HG03558 (cell line): ENCODE measurements around the gene TLR7.

Experiments used
- ATAC-seq: cut with Tn5 transposase; IDR thresholded peaks from one replicate; pipeline ENCODE4 v1.9.1; 2021; ENCODE audit warnings: moderate number of reproducible peaks; ENCODE audit not compliant: unreplicated experiment; ENCODE audit errors: extremely low read depth

The TLR7 gene

GRCh38 chrX:12887767-12888166, 20.9 kb downstream of the TLR7 start:
- ATAC-seq: no peak

GRCh38 chrX:12890467-12890866, 23.6 kb downstream of the TLR7 start:
- ATAC-seq: peak; percentile 50

DNA sequence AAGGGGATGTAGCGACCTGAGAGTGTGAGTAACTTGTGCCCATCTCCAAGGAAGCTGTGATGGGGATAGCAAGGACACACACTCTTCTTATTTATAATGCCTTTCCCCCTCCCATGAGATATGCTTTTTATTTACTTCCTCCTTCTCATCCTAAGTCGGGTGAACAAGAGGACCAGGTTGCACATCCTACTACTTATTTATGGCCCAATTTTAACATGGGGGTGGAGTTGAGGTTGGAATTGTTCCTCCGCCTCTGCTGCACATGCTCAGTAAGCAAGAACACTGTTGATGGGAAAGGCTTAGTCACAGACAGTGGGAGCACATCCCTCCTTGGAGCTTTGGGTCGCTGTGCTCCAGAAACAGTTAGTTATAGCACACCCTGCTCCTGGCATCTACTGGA, 24.3 kb downstream of the TLR7 start:
- ATAC-seq: no peak

DNA sequence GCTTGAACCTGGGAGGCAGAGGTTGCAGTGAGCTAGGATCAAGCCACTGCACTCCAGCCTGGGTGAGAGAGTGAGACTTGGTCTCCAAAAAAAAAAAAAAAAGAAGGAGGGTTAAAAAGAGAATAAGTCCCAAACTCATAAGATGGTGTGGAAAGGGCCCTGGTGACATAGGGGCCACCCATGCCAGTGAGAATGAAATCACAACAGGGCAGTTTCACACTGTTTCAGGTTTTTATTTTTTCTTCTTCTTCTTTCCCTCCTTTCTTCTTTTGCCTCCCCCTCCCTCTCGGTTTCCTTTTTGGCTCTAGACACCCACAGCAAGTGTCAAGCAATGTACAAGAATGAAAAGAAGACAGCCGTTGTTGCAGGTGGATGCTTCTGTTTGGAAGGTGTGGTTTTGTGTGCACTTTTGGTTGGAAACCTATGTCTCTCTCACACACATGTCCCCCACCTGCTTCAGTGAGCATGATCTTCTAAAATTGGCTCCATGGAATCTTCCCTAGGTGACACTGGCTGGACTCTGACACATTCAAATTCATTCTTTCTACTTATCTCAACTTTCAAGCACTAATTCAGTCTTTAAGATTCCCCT, 25.1 kb downstream of the TLR7 start:
- ATAC-seq: peak; percentile 41

GRCh38 chrX:12892716-12893115, 25.8 kb downstream of the TLR7 start:
- no peak for ATAC-seq

DNA sequence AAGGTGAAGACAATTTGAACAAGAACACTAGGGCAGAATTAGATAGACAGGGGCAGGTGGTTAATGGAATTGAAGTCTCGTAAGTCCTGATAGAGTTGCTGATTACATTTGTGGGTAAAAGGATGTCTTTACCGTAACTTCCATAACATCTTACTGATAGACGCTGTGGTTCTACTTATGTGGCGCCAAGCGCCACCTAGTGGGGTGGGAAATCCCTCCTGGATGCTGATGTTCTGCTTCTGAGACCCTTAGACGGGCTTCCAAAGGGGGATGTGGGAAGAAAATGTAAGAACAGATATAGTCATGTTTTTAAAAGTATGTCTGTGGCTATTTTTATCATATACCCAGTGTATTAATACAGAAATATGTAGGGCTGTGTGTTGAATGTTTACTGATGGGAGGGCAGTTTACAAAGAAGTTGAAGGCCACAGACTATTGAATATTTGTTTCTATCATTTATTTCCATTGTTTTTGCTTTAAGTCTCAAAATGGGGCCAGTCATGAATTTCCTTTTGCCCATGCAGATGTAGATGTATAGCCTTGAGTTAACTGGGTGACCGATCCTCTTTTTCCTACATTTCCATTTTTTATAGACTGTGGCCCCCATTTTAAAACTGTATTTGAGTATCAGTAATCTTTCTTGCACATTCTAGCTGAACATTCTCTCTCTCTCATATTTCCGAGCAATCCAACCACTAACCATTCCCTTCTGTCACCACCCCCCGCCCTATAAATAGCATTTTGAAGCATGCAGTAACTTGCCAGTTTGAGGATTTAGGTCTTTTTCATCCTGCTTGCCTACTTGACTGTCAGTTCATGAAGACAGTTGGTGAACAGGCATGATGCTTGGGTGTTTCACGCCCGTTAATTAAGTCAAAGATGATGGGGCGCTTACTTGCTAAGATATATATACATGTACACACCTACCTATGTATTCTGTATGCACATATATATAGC, 27.5 kb downstream of the TLR7 start:
- no peak for ATAC-seq

GRCh38 chrX:12895866-12896265, 29.0 kb downstream of the TLR7 start:
- no peak for ATAC-seq

GRCh38 chrX:12896935-12897334, 30.1 kb downstream of the TLR7 start:
- ATAC-seq: no peak

DNA sequence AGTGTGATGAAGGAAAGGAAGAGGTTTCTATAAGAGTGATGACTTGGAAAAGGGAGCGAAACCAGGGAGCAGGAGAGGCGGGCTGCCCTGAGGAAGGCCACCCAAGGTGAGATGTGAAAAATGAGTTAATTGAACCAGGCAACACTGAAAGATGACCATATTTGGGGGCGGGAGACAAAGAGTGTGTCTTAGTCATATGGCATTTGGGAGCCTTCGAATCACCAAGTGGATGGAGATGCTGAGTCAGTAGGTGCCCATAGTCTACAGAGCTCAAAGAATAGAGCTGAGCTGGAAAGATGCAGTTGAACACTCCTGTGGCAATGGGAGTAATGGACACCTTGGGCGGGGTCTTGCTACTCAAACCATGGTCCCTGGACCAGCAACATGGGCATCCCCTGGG, 31.2 kb downstream of the TLR7 start:
- ATAC-seq: no peak

DNA sequence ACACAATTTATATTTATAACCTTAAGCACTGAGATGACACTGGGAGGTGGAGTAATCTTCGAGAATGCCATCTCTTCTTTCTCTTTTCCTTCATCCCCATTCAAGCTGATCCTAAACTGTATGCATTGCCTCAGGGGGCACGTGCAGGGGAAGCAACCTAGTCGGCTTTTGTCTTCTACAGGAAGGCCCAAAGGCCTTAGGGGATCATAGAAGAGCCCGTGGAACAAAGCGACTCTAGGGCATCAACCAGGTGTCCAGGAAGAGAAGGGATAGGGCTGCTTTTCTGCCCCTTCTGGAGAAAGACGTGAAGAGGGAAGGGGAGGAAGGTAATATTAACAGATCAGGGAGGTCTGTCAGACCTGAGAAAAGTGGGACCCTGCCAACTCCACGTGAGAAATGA, 32.6 kb downstream of the TLR7 start:
- no peak for ATAC-seq

DNA sequence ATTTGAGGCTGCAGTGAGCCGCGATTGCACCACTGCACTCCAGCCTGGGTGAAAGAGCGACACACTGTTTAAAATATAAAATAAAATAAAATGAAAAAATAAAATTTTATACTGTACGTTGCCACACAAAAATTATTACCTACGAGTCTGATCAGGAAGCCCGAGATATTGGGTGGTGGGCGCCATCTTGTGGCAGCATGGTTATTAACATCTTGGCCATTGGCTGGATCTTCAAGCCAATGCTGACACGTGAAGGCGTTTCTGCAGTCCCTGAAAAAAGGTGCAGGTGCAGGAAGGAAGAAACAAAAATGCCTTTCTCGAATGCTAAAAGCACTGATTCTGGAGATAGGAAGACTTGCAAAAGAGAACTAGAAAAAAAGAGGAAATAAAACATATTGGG, 34.6 kb downstream of the TLR7 start:
- no peak for ATAC-seq

GRCh38 chrX:12903646-12904045, 36.8 kb downstream of the TLR7 start:
- ATAC-seq: no peak

DNA sequence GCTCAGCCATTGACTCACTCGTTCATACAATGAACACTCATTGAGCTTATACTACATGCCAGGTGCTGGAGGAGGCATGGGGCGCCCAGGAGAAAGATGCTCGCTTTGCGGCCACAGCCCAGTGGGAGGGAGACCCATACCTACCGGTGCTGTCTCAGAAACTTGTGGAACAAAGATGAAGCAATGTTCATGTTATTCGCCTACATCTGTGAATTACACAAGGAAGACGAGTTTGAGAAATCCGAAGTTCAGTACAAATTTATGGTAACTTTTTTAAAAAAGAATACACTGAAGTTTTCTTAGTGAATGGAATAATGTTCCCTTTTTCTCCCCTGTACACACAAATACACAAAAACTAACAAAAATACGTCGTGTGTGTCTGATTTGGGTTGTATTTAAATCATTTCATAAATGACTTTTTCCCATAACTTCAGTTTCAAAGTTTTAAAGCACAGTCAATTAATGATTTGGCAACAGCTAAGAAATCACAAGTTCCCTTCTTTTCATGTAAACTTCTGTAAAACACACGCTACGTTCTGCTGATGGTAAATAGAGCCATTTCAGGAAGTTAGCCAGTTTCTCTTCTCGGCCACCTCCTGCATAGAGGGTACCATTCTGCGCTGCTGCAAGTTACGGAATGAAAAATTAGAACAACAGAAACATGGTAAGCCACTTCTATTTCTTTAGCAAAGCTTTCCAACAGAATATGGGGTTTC, 39.3 kb downstream of the TLR7 start, which contains the start of gene TLR8:
TSS of gene TLR8 (plus strand) at position 575 of the 716 bp plus-strand sequence. CDS start at position 662, 87 bp downstream.
- no peak for ATAC-seq

GRCh38 chrX:12910423-12911121, 43.7 kb downstream of the TLR7 start:
- ATAC-seq: no peak

DNA sequence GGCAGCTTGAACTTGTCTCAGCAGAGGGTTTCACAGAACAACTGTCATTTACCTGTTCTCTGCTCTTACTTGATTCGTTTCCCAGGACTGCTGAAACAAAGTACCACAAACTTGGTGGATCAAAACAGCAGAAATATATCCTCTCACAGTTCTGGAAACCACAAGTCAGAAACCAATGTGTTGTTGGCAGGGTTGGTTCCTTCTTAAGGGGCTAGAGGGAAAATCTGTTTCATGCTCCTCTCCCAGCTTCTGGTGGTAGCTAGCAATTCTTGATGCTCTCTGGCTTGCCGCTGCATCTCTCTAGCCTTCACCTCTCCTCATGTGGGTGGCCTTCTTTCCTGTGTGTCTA, 44.2 kb downstream of the TLR7 start:
- no peak for ATAC-seq

DNA sequence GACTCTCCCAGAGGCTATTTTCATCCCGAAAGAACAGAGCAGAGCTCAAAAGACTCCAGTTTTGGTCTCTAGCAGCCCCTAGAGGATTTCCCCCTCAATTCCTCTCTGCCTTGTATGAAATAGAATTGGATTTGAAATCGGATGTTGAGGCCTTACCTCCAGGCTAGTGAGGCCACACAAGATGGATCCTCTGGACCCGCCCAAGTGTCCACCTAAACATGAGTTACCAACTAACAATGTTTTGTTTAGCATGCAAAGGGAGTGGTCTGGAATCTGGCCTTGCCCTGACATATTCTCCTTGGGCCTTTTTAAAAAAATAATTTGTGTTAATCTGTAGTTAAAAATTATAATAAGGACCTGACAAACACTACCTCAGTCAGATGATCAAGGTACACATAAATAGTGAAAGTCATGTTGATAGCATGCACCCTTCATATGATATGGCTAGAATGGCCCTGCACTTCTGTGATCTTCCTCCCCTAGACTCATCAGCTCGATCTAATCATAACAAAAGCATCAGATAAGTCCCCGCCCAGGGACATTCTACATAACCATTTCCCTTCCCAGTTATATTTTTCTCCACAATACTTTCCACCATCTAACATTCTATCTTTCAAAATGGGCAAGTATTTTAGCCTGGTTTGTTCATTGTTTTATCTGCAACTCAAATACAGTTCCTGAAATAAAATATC, 46.1 kb downstream of the TLR7 start:
- no peak for ATAC-seq

DNA sequence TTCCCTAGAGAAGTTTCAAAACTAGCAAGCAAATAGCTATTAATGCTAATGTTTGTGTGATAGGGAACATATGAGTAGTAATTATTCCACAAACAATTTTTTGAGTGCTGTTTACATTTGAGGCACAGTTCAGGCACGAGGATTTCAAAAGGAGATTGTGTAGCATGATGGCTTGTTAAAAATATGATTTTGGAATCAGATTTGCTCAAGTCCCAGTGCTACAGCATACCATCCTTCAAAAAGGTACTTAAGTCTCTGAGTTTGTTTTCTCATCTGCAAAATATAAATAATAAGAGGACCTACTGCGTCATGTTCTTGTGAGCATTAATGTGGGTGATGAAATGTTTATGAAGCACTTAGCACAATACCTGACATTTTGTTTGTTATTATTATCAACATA, 50.9 kb downstream of the TLR7 start:
- no peak for ATAC-seq

GRCh38 chrX:12919051-12919450, 52.2 kb downstream of the TLR7 start:
- no peak for ATAC-seq

GRCh38 chrX:12919620-12920019, 52.7 kb downstream of the TLR7 start:
- no peak for ATAC-seq

GRCh38 chrX:12920990-12921389, 54.1 kb downstream of the TLR7 start:
- ATAC-seq: no peak
